ENCODE measurements around the gene GARNL3. TPM values are rescaled to one million over a fixed set of nuclear protein-coding genes. Genes with fewer than 3 reads are reported as not detected.

GARNL3 gene
- total and polyA plus RNA-seq, 2 donors (not counting 3 experiments of a cell fraction or from before 2014, with no cell fraction given) = 1.4 to 8.3 TPM

DNA sequence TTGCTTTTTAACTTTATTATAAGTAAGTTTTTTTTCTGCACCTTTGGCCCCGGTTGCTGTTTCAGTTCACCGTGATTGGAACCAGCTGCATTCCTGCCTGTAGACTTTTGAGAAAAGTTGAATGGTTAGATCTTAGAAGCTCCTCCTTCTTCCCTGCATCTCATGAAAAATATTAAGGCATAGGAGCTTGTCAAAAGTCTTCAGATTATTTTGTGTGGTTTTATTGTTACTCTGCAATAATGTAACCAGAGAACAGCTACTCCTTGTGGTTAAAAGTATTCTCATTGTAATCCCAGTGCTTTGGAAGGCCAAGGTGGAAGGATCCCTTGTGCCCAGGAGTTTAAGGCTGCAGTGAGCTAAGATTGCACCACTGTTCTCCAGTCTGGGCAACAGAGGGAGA, 129.1 kb downstream of the GARNL3 start:
- no peak for TF ChIP-seq MYC (IDR thresholded peaks at IDR 0.05; ENCODE audit: low read depth, low read length)
- no peak for TF ChIP-seq POLR2A (IDR thresholded peaks at IDR 0.05; ENCODE audit: low read depth, low read length)
- TF ChIP-seq, protein P1, sequence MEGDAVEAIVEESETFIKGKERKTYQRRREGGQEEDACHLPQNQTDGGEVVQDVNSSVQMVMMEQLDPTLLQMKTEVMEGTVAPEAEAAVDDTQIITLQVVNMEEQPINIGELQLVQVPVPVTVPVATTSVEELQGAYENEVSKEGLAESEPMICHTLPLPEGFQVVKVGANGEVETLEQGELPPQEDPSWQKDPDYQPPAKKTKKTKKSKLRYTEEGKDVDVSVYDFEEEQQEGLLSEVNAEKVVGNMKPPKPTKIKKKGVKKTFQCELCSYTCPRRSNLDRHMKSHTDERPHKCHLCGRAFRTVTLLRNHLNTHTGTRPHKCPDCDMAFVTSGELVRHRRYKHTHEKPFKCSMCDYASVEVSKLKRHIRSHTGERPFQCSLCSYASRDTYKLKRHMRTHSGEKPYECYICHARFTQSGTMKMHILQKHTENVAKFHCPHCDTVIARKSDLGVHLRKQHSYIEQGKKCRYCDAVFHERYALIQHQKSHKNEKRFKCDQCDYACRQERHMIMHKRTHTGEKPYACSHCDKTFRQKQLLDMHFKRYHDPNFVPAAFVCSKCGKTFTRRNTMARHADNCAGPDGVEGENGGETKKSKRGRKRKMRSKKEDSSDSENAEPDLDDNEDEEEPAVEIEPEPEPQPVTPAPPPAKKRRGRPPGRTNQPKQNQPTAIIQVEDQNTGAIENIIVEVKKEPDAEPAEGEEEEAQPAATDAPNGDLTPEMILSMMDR (IDR thresholded peaks at IDR 0.05; ENCODE audit: extremely low read depth in 1 of 2, insufficient read depth in 1 of 2, low read depth in 1 of 2, low read length in 2 of 2) = no peak
- TF ChIP-seq FOS (IDR thresholded peaks at IDR 0.05; ENCODE audit: borderline replicate concordance, insufficient read depth, low read length) = no peak
- no peak for TF ChIP-seq EZH2 (IDR thresholded peaks at IDR 0.05; ENCODE audit: borderline replicate concordance, low read depth, low read length, severe bottlenecking)
- TF ChIP-seq GATA2 (IDR thresholded peaks at IDR 0.05; ENCODE audit: insufficient read depth, insufficient read length, low read depth, low read length) = no peak
- TF ChIP-seq JUN (IDR thresholded peaks at IDR 0.05; ENCODE audit: borderline replicate concordance, insufficient read depth, insufficient read length, low read depth) = no peak
- no peak for TF ChIP-seq POLR2AphosphoS5 (IDR thresholded peaks at IDR 0.05; ENCODE audit: insufficient read depth, low read depth, low read length)
- TF ChIP-seq, protein P2, sequence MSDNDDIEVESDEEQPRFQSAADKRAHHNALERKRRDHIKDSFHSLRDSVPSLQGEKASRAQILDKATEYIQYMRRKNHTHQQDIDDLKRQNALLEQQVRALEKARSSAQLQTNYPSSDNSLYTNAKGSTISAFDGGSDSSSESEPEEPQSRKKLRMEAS (IDR thresholded peaks at IDR 0.05; ENCODE audit: insufficient read depth, insufficient read length) = no peak
- Histone ChIP-seq H3K36me3 (ENCODE audit: control insufficient read depth in 2 of 2, extremely low read depth in 1 of 2, insufficient read depth in 2 of 2, low read length in 2 of 2) (no peaks in the 10 kb centered on the region), H3K9me1 (replicated peaks; ENCODE audit: control insufficient read depth, extremely low read depth, insufficient read depth, low read length) (no peaks in the 10 kb centered on the region), H3K9me3 (replicated peaks; ENCODE audit: control insufficient read depth, insufficient read depth, low read length) (no peaks in the 10 kb centered on the region), H3K27me3 (ENCODE audit: control insufficient read depth in 2 of 2, insufficient read depth in 2 of 2, low read length in 2 of 2) (peaks cover 2 to 4% of the 10 kb centered on the region in 2 experiments), H3K9ac (replicated peaks; ENCODE audit: extremely low read depth, insufficient read depth, low read length) (no peak overlapping the region), H3K4me2 (ENCODE audit: insufficient read depth, low read length) (no peak overlapping the region), H3K27ac (ENCODE audit: insufficient read depth, low read depth, low read length) (no peak overlapping the region), H4K20me1 (replicated peaks; ENCODE audit: control insufficient read depth, extremely low read depth, insufficient read depth, low read length) (no peaks in the 10 kb centered on the region), H3K79me2 (ENCODE audit: control insufficient read depth, insufficient read depth, low read length) (no peaks in the 10 kb centered on the region), H3K4me1 (ENCODE audit: control insufficient read depth, extremely low read depth, insufficient read depth, low read length) (peaks cover 9% of the 10 kb centered on the region), H3K4me3 (replicated peaks in 1 of 3; ENCODE audit: insufficient read depth in 1 of 3, low read depth in 1 of 3, low read length in 3 of 3) (no peak overlapping the region), H2AFZ (ENCODE audit: low read depth, low read length) (no peak overlapping the region)
- DNase-seq (ENCODE audit: low read depth, low spot score) = no peak
- ChIA-PET POLR2A (interaction anchor here (0.7 kb wide), 1 partner anchor 40 kb away, joined by 5 read pairs; no protein-coding TSS in a partner anchor), CTCF (interaction anchor here (0.6 to 2.4 kb wide), 12 partner anchors 8 to 190 kb away, joined by 3 to 15 read pairs (median 3); no protein-coding TSS in a partner anchor)
- dilution Hi-C loops (cut with MboI; ENCODE audit: extremely low pct_ligation_motif_present, low sequenced_read_pairs) (no loop called here), intact Hi-C loops (cut with micrococcal nuclease) (no loop called here)
- no peak for FAIRE-seq
- BruUV-seq (replicated peaks) = no TSS peak
